Activated CD4-positive, alpha-beta T cell treated with anti-CD3 and anti-CD28 coated beads for 1 hour (primary cell): ENCODE data around the gene PCNX1.
"Not testable (repeated sequence)": the region's sequence is repeated elsewhere in the genome, so short reads cannot be mapped to it uniquely, and the experiment has no call there.

ENCODE experiments used
- DNase-seq: peaks from one replicate; pipeline ENCODE4 v3.0.0-alpha.2; 2020

The PCNX1 gene

DNA sequence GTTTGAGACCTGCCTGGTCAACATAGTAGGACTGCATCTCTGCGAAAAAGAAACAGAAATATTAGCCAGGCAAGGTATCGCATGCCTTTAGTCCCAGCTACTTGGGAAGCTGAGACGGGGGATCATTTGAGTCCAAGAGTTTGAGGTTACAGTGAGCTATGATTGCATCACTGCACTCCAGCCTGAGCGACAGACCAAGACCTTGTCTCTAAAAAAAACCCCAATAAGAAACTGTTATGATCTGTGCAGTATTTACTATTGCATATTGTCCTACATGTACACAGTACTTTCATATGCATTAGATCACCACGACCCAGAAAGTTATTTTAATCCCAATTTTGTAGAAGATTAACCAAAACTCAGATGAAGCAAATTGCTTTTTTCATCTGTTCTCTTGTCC is 187.5 kb downstream of the PCNX1 start:
- no peak for DNase-seq

DNA sequence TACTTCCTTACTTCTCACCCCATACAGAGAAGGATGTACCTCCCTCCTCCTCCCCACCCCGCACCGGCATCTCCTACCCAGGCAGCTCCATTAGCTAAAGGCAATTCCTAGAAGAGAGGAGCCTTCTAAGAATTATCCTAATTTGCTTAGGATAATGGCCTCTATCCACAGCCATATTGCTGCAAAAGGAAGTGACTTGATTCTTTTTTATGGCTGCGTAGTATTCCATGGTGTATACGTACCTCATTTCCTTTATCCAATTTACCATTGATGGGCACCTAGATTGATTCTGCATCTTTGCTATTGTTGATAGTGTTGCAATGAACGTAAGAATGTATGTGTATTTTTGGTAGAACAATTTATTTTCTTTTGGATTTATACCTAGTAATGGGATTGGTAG is 189.7 kb downstream of the PCNX1 start:
- DNase-seq: no peak

DNA sequence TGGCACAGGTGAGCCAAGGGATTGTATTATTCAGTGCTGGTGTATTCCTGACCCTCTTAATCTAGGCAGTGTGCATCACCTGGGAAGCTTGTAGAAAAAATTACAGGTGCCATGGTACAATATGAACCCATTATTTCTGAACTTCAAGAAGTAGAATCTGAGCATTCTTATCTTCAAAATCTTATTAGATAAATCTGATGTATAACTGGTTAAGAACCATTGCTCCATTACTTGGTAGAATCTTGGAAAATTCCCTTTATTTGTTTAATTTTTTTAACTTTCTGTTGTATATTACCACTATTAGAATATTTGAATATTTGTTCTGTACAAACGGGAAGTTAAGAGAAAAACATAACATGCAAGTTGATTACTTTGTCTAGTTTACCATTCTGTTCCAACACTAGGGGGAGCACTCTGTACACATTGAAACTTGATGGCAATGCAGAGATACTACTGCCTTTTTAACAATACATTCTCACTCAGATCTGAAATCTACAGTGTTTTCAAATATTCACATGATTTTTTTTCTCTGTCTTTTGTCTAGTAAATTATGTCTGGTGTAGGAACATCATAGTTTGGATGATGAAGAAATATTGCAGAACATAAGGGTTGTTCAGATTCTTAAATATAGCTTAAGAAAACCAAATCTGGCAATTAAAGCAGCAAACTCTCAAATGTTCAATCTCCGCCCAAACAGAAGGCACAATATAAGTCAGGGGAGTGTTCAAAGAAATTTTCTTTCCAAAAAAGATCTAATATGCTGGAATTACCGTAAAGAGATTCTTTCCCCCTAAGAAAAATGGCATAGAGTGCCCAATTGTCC is 196.6 kb downstream of the PCNX1 start:
- DNase-seq: no peak

DNA sequence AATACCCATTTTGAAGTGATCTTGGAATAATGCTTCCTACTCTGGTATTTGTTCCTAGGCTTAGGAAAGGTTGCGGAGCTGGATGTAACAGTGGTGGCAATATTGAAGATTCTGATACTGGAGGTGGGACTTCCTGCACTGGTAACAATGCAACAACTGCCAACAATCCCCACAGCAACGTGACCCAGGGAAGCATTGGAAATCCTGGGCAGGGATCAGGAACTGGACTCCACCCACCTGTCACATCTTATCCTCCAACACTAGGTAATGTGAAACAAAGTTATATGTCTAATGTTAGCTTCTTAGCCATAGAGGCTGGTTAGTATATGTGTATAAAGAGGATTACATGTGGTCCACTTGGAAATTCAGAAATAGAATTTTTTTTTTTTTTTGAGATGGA is 197.9 kb downstream of the PCNX1 start:
- DNase-seq: no peak

DNA sequence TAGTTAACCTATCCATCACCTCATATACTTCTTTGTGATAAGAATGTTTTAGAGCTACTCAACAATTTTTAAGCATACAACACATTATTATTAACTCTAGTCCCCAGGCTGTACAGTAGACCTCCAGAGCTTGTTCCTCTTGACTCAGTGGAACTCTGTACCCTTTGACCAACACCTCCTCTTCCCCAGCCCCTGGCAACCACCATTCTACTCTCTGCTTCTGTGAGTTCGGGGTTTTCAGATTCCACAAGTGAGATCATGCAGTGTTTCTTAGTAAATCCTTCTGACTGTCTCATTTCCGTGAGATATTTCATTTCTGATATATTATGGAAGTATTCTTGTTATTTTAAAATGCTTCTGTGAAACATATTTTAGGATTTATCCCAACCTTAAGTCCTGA is 200.7 kb downstream of the PCNX1 start:
- no peak for DNase-seq

DNA sequence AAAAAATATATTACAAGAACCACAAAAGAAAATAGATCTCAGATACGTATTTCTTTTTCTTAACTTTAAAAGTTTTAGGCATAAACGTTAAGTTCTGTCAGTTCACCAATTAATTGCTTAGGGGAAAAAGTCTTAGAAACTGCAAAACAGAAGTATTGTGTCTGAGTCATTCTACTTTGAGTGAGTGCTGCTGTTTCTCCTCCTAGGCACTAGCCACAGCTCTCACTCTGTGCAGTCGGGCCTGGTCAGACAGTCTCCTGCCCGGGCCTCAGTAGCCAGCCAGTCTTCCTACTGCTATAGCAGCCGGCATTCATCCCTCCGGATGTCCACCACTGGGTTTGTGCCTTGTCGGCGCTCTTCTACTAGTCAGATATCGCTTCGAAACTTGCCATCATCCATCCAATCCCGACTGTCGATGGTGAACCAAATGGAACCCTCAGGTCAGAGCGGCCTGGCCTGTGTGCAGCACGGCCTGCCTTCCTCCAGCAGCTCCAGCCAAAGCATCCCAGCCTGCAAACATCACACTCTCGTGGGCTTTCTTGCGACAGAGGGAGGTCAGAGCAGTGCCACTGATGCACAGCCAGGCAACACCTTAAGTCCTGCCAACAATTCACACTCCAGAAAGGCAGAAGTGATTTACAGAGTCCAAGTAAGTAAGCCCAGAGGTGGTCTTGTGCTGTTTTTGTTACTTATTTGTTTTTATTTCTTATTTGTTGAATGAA is 201.3 kb downstream of the PCNX1 start:
- no peak for DNase-seq

DNA sequence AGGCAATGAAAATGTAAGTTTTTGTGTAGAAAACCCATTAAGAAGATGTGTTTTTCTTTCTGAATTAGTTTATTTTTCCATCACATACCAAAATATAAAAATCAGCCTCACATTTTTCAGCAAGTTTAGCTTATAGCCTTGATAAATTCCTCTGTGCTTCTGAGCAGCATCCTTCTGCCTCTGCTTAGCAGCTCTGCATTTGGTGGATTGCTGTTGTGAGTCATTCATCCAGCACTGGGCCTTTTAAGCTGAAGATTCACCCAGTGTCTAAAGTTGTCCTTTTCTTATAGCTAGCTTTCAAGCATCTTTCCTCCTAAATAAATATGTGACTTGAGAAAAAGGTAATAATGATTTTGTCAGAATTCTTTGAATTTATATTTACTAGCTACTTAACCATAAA is 206.1 kb downstream of the PCNX1 start:
- DNase-seq: no peak

DNA sequence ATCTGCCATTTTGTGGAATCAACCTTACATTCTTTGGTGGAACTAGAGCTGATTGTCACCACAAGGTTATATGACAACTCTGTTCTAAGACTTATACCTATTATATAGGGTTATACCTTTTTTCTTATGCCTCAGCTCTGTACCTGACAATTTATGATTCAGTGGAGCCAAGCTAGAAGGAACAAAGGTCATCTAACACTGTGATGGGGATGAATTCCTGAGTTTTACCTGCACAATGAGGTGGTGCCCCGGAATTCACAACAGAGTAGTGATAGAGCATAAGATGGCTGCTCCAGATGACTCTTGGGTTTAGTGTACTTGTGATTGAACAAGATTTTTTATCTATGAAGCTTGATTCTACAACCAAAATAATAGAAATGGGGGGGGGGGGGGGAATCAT is 207.3 kb downstream of the PCNX1 start:
- no peak for DNase-seq

DNA sequence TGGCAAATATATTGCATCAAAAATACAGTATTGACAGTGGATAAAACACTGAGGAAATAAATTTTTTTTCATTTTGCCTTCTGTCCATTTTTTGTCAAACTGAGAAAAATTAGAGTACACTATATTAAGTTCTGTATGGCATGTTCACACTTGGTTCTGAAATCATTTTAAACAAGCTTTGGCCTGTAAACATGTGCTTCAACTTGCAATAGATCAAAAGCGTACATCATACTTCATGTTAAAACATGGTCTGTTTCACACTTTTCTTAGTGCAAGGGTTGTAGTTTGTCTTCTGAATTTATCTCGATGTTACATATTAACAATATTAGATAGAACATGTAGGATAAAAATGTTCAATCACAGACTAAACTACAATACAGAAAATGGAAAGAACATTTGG is 208.0 kb downstream of the PCNX1 start:
- no peak for DNase-seq

DNA sequence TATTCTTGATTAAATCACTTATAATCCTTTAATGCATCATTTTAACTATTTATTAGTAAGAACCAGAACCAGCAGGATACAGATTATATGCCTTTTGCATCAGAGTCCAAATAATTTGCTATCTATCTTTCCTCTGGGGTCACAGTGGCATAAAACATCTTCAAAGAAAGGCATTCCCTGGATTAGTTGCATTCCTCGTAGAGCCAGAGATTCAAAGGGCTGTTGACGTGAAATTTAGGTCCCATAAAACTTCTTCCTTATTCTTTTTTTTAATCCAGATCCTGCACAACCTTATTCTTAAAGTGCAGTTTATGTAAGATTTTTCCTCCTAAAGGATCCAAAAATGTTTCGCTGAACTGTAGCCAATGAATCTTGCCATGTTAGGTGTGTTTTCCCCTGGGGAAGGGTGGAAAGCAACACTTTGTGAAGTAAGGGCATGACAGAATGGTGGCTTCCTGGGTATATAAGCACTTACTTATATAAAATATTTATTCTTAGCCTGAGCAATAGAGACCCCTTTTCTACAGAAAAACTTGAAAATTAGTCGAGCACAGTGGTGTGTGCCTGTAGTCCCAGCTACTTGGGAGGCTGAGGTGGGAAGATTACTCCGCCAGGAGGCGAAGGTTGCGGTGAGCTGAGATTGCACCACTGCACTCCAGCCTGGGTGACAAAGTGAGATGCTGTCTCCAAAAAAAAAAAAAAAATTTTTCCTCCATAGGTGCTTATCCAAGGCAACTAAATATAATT is 208.7 kb downstream of the PCNX1 start:
- DNase-seq: no peak

DNA sequence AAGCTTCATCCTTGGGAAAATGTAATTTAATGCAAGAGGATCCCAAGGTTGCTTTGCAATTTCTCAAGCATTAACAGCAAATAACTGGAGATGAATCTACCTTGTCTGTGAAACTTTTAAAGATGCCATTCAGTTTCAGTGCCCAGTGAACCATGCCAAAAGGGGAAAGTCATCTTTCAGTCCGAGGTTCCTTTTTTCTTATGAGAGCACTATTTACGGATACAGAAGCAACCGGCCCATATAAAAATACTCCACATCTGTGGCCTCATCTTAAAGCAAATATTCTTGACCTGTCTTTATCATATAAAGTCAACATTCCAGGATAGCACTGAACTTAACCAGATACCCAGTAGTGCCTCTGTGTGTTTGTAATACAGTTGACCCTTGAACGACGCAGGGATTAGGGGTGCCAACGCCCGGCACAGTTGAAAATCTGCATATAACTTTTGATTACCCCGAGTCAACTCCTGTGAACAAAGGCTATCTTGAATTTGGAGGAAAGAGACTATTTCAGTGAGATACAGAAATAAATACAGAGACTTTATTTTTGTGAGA is 209.4 kb downstream of the PCNX1 start:
- DNase-seq: no peak

DNA sequence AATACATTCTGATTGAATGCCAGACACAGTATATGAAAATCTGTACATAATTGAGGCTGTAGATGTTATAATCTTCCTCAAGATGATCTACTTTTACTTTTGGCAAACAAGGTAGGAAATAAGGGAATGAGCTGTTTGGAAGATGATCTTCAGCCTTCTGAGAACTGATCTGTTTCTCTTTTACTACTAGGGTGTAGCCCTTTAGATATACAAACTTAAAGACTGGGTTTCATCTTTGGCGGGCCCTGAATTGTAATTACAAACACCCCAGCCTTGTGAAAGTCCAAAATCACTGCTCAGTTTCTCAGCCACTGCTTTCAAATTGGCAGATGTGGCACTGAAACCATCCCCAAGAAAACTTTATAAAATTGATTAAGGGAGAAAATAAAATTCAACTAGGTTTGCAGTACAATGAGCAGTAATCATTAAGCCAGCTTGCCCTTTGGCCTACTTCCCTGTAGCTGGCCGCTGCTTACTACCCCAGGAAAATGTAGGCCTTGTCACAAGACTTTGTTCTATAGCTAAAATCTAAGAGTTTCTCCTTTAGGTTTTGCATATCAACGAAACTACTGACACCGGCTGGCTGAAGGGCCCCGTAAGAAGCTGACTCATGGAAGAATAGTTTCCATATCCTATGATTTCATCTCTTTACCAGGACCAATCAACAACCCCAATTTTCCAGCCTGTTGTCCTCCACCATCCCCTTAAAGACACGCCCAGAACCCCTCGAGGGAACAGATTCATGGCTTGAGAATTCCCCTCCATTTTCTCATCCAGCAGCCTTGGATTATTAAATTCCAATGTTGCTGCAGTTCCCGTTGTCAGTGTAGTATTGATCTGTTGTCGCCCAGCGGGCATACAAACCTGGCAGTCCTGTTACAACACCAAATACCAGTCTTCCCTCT is 210.8 kb downstream of the PCNX1 start:
- DNase-seq: no peak

DNA sequence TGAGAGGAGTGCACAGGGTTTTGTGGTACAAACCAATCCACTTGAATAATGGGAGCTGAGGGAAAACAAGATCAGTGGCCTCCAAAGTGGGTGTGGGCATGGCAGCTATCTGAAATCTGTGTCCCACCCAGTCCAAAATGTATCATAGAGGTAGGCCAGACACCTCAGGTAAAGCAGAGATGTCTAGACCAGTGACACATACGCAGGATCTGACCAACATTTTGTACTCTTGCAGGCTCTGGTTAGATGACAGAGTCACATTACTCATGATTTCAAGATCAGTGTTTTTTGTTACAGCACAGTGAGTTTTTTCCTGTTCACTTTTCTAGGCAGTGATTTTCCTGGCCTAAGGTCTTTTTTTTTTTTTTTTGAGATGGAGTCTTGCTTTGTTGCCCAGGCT is 211.8 kb downstream of the PCNX1 start:
- no peak for DNase-seq

DNA sequence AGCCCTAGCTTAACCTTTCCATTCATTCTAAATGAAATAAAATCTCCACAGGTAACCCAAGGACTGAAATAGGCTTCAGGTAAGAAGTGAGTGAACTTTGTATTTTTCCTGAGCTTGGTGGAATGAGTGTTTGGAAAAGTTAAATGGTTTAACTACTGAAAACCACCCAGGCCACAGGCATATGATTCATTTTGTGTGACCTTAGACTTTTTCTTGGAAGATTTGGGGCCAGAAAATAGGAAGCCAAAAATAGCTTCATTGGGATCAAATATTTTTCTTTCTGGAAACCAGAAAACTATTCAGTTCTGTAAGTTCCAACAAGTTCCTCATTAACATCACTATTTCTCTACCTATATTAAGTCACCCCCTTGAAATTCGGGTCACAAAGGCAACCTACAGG is 212.6 kb downstream of the PCNX1 start:
- DNase-seq: no peak

DNA sequence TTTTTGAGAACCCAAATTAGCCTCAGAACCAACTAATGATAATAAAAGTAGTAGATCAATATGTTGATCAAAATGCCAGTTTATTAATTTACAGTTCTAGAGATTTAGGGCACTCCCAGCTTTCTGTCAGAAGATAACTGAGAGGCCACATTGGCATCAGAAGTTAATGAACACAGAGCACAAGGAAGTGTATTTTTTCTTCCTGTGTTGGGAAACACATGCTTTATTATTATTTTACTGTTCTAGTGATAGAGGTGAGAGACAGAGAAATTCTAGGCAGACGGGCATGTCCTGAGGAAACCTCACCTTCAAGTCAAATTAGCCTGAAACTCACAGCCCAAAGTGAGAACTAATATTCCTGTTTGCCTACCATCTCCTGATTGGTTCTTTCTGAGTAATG is 213.7 kb downstream of the PCNX1 start:
- no peak for DNase-seq

DNA sequence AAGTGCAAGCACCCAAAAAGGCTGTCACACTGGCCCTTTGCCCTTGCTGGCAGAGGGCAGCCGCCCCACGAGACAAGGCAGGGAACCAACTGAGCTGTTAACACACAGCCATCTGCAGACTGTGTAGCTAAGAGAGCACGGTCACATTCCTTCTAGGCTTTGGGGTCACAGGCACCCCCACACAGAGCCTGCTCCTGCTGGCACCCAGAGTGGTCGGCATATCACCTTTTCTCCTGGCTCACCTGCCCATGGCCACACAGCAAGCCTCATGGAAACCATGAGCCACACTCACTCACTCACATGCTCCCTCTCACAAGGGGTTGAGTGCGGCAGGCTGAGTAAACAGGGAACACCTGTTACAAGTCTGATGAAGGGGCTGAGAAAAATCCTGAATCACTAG is 214.5 kb downstream of the PCNX1 start:
- DNase-seq: no peak

DNA sequence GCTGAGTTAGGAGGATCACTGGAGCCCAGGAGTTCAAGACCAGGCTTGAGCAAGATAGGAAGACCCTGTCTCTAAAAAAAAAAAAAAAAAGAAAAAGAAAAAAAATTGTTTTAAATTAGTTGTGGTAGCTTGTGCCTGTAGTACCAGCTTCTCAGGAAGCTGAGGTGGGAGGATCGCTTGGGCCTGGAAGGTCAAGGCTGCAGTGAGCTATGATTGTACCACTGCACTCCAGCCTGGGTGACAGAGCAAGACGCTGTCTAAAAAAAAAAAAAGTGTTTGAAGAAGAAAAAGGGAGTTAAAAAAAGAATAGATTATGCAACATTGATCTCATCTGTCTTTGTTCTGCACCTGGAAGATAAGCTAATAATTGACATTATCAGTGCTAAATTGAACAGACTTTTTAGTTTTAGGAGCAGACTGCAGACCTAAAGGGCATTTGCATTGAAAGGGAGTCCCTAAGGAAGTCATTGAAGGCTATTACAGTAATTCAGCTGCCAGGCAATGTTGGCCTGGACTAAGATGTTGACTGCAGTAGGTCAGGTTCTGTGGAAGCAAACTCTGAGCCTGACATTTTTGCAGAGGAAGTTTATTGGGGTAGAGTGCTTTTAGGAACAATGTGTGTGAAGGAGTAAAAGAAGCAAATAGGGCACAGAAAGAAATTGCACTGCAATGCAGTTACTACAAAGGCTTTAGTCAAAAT is 215.8 kb downstream of the PCNX1 start:
- DNase-seq: no peak

DNA sequence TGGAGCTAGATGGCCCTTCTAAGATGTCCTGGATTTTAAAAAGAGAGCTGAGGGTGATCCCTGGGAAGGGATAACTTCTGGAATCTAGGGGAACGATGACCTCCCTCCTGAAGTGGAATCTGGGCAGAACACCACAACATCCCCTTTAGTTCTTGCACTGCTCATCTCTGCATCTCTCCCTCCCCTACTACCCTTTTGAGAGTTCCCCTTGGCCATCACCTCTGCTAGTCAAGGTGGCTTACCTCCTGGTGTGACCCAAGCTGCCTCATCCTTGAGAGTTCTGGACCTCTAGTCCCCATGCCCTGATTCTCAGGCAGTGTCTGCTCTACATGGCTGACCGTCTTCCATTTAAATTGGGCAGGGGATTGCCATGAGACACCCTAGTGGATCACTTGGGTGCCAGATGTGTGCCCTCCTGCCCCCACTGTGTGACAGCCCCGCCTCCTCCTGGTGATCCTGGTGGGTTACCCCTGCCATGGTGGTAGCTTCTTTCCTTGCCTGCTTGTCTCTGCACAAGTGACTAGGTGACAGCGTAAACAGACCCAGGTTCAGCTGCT is 216.4 kb downstream of the PCNX1 start:
- no peak for DNase-seq

DNA sequence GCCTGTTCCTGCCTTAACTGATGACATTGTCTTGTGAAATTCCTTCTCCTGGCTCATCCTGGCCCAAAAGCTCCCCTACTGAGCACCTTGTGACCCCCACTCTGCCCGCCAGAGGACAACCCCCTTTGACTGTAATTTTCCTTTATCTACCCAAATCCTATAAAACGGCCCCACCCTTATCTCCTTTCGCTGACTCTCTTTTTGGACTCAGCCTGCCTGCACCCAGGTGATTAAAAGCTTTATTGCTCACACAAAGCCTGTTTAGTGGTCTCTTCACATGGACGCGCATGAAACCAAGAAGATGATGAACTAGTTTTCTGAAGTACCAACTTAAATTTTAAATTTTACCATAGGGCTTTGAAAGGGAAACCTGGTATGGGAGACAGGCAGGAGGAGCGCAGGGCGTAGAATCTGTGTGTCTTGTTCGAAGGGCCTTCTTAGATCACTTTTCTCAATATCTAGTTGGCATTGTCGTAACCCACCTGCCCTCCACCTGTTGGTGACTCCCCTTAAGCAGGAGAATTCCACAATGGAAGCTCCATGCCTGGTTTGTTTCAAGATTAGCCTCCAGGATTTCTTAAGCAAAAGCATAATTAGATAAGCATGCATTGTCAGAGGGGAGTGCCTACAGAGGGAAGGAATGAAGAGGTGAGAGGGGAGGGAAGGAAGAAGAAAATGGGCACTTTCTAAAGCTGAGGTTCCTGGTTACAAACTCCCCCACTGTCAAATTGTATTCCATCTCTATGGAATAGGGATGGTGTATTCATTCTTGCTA is 222.6 kb downstream of the PCNX1 start:
- DNase-seq: not testable (repeated sequence)

DNA sequence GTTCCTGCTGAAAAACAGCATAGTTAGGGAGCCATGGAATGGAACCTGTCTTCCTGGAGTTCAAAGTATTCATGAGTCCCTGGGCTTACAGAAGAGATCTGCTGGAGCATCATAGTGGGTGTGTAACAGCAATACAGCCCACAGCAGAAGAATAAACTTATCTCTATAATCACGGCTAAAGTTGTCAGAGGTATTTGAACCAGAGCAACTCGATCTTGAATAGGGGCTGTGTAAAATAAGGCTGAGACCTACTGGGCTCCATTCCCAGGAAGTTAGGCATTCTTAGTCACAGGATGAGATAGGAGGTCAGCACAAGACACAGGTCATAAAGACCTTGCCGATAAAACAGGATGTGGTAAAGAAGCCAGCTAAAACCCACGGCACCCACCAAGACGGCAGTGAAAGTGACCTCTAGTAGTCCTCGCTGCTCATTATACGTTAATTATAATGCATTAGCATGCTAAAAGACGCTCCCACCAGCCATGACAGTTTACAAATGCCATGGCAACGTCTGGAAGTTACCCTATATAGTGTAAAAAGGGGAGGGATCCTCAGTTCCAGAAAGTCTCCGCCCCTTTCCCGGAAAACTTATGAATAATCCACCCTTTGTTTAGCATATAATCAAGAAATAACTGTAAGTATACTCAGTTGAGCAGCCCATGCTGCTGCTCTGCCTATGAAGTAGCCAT is 223.4 kb downstream of the PCNX1 start:
- DNase-seq: no peak
